IPS DF 4.7 (cell line): ENCODE data around the gene SLC19A3.
A peak's percentile ranks its signal among the peaks of the same experiment; 100 is the strongest.
"Not testable (repeated sequence)": the region's sequence is repeated elsewhere in the genome, so short reads cannot be mapped to it uniquely, and the experiment has no call there.

Experiments
- DNase-seq: peaks from one replicate; pipeline ENCODE4 v3.0.0-alpha.2; 2013; ENCODE audit warnings: low spot score; ENCODE audit errors: extremely low read depth

The SLC19A3 gene

GRCh38 chr2:227717687-227718567 is at the start of gene SLC19A3:
Gene SLC19A3, minus strand, starts transcription at chr2:227718028. Its CDS starts 15,710 bp downstream, at chr2:227702318.
- peak; percentile 62 for DNase-seq

DNA sequence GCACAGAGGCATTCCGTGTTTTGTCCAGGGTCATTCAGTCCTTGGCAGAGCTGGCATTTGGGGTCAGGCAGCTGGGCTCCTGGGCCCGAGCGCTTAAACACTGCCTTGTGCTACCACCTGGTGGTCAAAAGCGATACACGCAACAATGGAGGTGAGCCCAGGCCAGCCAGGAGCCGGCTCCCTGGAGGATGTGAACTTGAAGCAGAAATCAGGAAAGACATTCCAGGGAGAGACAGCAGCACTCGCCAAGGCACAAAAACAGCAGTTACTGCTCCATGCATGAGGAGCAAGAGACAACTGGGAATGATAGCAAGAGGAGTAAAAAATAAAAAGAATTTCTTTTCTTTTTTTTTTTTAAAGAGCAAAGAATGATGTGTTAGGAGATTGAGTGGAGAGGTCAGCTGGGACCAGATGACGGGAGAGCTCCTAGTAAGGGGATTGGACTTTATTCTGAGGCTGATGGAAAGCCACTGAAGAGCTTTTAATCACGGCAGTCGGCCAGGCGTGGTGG is 48.6 kb upstream of the SLC19A3 start:
- no peak for DNase-seq

GRCh38 chr2:227765788-227766372 is 48.1 kb upstream of the SLC19A3 start:
- no peak for DNase-seq

DNA sequence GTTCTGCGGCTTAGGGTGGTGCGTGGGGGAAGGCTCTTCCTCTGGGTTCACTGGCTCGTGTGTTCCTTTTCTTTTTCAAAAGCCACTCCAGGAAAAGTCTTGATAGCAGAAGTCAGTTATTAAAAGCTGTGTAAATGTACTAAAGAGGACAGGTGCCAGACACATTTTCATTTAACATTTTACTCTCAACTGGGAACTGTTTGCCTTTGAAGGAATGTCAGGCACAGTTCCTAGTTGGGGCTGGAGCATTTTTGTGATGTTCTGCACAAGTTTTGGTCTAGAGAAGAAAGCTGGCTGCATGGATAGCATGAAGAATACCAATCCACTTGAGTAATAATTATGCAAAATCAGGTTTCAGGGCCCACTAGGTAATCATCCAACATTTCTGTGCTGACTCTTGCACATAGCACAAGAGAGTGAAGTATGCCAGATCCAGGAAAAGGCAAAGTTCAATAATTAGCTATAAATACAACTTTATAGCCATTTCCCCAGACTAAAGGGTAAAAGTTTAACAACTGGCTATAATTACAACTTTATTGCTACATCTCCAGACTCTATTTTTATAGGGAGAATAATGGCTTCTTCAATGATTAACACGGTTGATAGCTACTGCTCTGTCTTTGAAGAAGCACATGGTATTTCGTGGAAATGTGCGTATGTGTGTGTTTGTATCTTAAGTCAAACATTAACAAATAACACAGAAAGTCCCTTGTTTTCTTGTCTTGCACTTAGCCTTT is 44.1 kb upstream of the SLC19A3 start:
- DNase-seq = no peak

DNA sequence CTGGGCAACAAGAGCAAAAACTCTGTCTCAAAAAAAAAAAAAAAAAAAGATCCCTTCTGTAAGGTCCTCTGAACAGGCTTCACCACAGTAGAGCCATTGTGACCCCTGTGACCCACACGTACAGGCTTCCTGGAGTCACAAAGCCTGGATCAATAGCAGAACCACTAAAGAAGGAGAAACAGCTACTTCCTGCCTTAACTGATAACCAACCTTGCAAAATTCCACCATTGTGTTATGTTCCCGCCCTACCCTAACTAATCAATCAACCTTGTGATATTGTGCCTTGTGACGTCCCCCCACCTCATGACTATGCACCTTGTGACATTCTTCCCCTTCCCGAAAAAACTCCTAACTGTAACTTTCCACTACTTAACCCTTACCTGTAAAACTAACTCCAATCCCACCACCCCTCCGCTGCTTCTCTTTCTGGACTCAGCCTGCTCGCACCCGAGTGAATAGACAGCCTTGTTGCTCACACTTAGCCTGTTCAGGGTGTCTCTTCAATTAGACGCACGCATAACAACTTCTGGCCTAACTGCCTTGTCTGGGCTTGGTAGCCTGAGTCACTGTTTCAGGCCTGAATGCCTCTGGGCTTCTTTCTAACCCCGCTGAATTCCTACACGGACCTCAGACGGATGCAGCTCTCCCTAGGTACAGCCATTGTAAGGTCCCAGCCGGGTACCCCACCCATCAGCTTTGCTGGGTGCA is 41.7 kb upstream of the SLC19A3 start:
- no peak for DNase-seq

DNA sequence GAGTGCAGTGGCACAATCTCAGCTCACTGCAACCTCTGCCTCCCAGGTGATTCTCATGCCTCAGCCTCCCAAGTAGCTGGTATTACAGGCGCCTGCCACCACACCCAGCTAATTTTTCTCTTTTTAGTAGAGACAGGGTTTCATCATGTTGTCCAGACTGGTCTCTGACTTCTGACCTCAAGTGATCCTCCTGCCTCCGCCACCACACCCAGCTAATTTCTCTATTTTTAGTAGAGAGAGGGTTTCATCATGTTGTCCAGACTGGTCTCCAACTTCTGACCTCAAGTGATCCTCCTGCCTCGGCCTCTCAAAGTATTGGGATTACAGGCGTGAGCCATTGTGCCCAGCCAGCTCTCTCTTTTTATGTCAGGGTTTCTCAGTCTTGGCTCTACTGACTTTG is 38.4 kb upstream of the SLC19A3 start:
- DNase-seq = not testable (repeated sequence)

DNA sequence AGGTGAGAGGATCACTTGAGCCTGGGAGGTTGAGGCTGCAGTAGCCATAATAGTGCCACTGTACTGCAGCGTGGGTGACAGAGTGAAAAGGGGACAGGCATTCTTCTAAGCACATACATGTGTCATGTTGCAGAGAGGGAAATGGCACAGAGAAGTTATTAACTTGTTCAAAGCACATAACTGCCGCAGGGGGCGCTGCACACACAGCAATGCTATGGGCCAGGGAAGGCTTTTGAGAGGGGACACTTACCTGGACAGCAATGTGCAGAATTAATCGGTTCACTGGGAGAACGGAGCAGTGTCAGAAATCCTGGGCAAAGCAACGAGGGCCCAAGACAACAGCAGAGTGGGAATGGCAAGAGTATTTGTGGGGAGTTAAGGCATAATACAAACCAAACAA is 30.3 kb upstream of the SLC19A3 start:
- no peak for DNase-seq

DNA sequence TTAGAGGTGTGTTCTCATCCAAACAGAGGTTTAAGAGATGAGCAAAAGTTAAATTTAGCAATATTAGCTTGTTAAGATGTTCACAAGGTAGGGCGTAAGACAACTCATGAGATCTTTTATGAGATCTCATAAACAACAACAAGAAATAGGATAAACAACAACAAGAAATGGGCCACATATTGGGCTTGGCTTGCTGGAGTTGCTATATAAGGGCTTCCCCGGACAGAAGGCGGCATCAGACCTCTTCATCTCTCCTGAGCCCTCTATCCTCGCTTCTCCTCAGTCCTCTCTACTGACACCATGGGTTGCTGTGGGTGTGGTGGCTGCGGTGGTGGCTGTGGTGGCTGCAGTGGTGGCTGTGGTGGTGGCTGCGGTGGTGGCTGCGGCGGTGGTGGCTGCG is 27.8 kb upstream of the SLC19A3 start, which contains the start of gene SCYGR8:
TSS of gene SCYGR8 (plus strand) at position 301 of the 400 bp plus-strand sequence. CDS start at position 301, 0 bp downstream.
- no peak for DNase-seq

GRCh38 chr2:227740705-227741104 is 22.9 kb upstream of the SLC19A3 start:
- DNase-seq = not testable (repeated sequence)

- no peak for DNase-seq
Observed at GRCh38 chr2:227739351-227739750, 21.5 kb upstream of the SLC19A3 start.

DNA sequence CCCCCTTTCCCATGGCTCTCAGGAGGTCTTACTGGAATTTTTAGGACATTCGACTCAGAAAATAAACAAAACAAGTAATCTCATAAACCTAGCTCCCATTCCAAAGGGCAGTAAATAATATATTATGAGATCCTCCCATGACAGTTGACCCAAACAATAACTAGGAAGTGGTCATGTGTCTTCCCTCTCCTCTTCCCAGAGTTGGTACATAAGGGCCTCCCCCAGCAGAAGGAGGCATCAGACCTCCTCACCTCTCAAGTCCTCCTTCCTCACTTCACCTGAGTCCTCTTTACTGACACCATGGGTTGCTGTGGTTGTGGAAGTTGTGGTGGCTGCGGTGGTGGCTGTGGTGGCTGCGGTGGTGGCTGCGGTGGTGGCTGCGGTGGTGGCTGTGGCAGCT is 10.2 kb upstream of the SLC19A3 start, which contains the start of gene SCYGR7:
TSS of gene SCYGR7 (plus strand) at position 301 of the 400 bp plus-strand sequence. CDS start at position 301, 0 bp downstream.
- no peak for DNase-seq

- DNase-seq = no peak
Observed at GRCh38 chr2:227724394-227725039, 6.7 kb upstream of the SLC19A3 start, which contains the start of gene SCYGR6. Gene SCYGR6, minus strand, starts transcription at chr2:227724757. Its CDS starts 0 bp downstream, at chr2:227724757.

DNA sequence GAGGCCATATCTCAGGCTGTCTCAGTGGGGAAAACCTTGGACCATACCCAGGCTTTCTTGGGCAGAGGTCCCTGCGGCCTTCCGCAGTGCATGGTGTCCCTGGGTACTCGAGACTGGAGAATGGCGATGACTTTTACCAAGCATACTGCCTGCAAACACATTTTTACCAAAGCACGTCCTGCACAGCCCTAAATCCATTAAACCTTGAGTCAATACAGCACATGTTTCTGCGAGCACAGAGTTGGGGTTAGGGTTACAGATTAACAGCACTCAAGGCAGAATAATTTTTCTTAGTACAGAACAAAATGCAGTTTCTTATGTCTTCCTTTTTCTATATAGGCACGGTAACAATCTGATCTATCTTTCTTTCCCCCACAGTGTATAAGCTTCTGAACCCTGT is 5.0 kb upstream of the SLC19A3 start:
- DNase-seq = not testable (repeated sequence)

DNA sequence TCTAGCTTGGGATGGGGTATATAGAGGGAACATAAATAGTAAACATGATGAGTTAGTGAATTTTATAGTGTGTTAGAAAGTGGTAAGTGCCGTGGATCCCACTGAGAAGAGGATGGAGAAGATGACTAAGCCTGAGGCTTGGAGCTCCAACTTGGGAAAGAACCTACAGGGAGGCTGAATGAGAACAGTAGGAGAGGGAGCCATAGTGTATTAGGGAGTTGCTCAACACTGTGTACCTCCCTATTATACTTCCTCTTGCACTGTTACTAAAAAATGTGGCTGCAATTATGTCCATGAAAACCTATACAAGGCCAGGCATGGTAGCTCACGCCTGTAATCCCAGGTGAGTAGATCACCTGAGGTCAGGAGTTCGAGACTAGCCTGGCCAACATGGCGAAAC is 2.9 kb upstream of the SLC19A3 start:
- DNase-seq = no peak

- DNase-seq = no peak
Observed at GRCh38 chr2:227719641-227720040, 1.8 kb upstream of the SLC19A3 start.

DNA sequence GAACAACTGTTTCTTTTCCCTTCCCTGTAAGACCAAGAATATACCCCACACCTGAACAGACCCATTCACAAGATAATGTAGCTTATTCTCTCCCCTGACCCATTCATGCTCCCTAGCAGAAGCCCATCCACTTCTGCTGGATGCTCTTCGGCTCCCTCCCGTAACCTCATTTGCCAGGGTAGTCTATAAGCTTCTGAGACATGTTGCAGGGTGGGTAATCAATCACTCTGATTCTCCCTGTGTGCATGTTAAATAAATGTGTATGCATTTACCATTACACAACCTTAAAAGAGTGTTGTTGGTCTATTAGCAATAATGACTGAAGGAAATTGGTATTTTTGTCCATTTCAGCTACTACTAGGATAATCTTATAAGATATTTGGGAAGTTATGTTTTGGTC is 1.3 kb downstream of the SLC19A3 start:
- no peak for DNase-seq

DNA sequence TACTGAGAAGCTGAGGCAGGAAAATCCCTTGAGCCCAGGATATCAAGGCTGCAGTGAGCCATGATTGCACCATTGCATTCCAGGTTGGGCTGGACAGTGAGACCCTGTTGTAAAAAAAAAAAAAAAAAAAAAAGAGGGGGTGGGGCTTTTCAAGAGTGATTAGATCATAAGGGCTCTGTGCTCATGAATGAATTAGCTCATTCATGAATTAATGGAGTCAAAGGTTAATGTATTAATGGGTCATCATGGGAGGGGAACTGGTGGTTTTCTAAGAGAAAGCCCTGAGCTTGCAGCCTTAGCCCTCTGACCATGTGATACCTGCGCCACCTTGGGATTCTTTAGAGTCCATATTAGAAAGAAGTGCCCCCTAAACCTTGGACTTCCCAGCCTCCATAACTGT is 4.5 kb downstream of the SLC19A3 start:
- no peak for DNase-seq

GRCh38 chr2:227710986-227711385 is 6.8 kb downstream of the SLC19A3 start:
- DNase-seq = no peak

DNA sequence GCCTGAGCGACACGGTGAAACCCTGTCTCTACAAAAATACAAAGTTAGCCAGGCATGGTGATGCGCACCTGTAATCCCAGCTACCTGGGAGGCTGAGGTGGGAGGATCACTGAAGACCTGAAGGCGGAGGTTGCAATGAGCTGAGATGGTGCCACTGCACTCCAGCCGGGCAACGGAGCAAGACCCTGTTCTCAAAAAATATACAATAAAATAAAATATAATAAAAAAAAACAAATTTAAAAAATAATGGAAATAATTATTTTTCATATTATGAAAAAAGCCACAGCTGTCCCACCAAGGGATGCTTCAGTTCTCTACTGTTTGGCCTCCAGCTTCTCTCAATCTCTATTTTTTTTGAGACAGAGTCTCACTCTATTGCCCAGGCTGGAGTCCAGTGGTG is 10.4 kb downstream of the SLC19A3 start:
- no peak for DNase-seq

DNA sequence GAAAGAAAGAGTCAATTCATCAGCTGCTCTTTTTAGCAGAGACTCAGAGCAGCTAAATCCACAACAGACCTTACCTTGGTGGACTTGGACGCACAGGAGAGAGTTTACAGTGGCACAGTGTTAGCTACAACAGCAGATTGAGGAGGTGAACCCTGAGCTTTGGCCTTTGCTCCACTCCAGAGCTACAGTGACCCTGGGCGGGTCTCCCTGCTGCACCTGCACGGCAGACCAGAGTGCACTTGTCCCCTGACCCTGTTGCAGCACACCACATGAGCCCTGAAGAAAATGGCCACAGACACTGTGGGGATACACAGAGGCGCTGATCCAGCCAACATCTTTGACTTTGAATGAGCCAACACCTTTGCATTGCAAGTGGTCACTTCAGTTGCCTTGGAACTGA is 11.0 kb downstream of the SLC19A3 start:
- no peak for DNase-seq
